Neuronal stem cell (in vitro differentiated cells): ENCODE measurements around the gene GYPA.

Experiments used
- DNase-seq: peaks from one replicate; pipeline ENCODE4 v3.0.0-alpha.2; 2013; ENCODE audit warnings: low spot score
- H2AFZ ChIP-seq: one replicate; pipeline ENCODE4 v1.6.1; 2013; ENCODE audit warnings: mild to moderate bottlenecking, low read length, inconsistent platforms
- H2AK5ac ChIP-seq: 2 replicates; pipeline ENCODE4 v1.6.1; 2013; ENCODE audit warnings: low read depth, mild to moderate bottlenecking, inconsistent platforms, low read length, moderate library complexity, mixed read lengths
- H2BK120ac ChIP-seq: 2 replicates; pipeline ENCODE4 v1.6.1; 2013; ENCODE audit warnings: low read depth, mild to moderate bottlenecking, inconsistent platforms, low read length, moderate library complexity, mixed read lengths
- H2BK12ac ChIP-seq: one replicate; pipeline ENCODE4 v1.6.1; 2013; ENCODE audit warnings: low read length, inconsistent platforms
- H2BK15ac ChIP-seq: 2 replicates; pipeline ENCODE4 v1.6.1; 2013; ENCODE audit warnings: mild to moderate bottlenecking, low read length, inconsistent platforms, mixed read lengths
- H2BK5ac ChIP-seq: one replicate; pipeline ENCODE4 v1.6.1; 2013; ENCODE audit warnings: inconsistent platforms, mild to moderate bottlenecking, low read length, moderate library complexity
- H3K14ac ChIP-seq: one replicate; pipeline ENCODE4 v1.6.1; 2013; ENCODE audit warnings: low read length, inconsistent platforms
- H3K18ac ChIP-seq: 2 replicates; pipeline ENCODE4 v1.6.1; 2013; ENCODE audit warnings: low read length, inconsistent platforms
- H3K23ac ChIP-seq: 2 replicates; pipeline ENCODE4 v1.6.1; 2013; ENCODE audit warnings: low read depth, mild to moderate bottlenecking, mixed read lengths, low read length, inconsistent platforms; ENCODE audit not compliant: poor library complexity
- H3K27ac ChIP-seq: replicated peaks from 3 replicates; pipeline ENCODE4 v1.5.1; 2013; ENCODE audit warnings: low read length, inconsistent platforms
- H3K27me3 ChIP-seq, 3 experiments: 2 replicates each; pipeline ENCODE4 v1.6.1; 2013; ENCODE audit warnings: low read length in 3 of 3, mild to moderate bottlenecking in 2 of 3, inconsistent platforms in 1 of 3, low read depth in 1 of 3, mixed read lengths in 1 of 3, moderate library complexity in 1 of 3; ENCODE audit not compliant: control insufficient read depth in 3 of 3, insufficient read depth in 3 of 3
- H3K36me3 ChIP-seq, 2 donors: replicated peaks in 1 of 2; 2 replicates each; pipeline ENCODE4 v1.6.1; 2013; ENCODE audit warnings: low read length in 2 of 2; ENCODE audit not compliant: control insufficient read depth in 2 of 2, insufficient read depth in 2 of 2
- H3K4ac ChIP-seq: 2 replicates; pipeline ENCODE4 v1.6.1; 2013; ENCODE audit warnings: inconsistent platforms, mild to moderate bottlenecking, low read length, moderate library complexity
- H3K4me1 ChIP-seq, 2 donors: 1 replicate in 1 of 2; 2 replicates in 1 of 2; pipeline ENCODE4 v1.6.1; 2013; ENCODE audit warnings: low read length in 2 of 2, low read depth in 1 of 2; ENCODE audit not compliant: control insufficient read depth in 2 of 2, insufficient read depth in 1 of 2
- H3K4me2 ChIP-seq: one replicate; pipeline ENCODE4 v1.6.1; 2013; ENCODE audit warnings: mild to moderate bottlenecking, low read length, inconsistent platforms; ENCODE audit not compliant: insufficient read depth, poor library complexity, severe bottlenecking
- H3K4me3 ChIP-seq, 2 donors: 2 replicates each; pipeline ENCODE4 v1.5.1; 2013; ENCODE audit warnings: low read length in 2 of 2, mild to moderate bottlenecking in 2 of 2, inconsistent platforms in 1 of 2, moderate library complexity in 1 of 2
- H3K79me1 ChIP-seq: one replicate; pipeline ENCODE4 v1.6.1; 2013; ENCODE audit warnings: low read depth, mild to moderate bottlenecking, inconsistent platforms, low read length, moderate library complexity
- H3K9ac ChIP-seq: one replicate; pipeline ENCODE4 v1.6.1; 2013; ENCODE audit warnings: mild to moderate bottlenecking, low read depth, low read length, inconsistent platforms; ENCODE audit not compliant: poor library complexity
- H3K9me3 ChIP-seq, 2 donors: replicated peaks in 1 of 2; 2 replicates each; pipeline versions ENCODE3 to v1.6.1; 2013; ENCODE audit warnings: low read length in 2 of 2, mild to moderate bottlenecking in 2 of 2, inconsistent platforms in 1 of 2, low read depth in 1 of 2, mixed read lengths in 1 of 2, moderate library complexity in 1 of 2; ENCODE audit not compliant: control insufficient read depth in 2 of 2, insufficient read depth in 1 of 2
- H4K8ac ChIP-seq: one replicate; pipeline ENCODE4 v1.6.1; 2013; ENCODE audit warnings: low read depth, mild to moderate bottlenecking, inconsistent platforms, low read length, moderate library complexity
- H4K91ac ChIP-seq: one replicate; pipeline ENCODE4 v1.6.1; 2013; ENCODE audit warnings: low read length, low read depth, mild to moderate bottlenecking, inconsistent platforms; ENCODE audit not compliant: poor library complexity
- WGBS, 2 donors: extraction: QIAGEN DNeasy Blood & Tissue Kit; methylation state at CpG; one replicate each; pipeline ENCODE4 v1.1.7; 2013; ENCODE audit warnings: missing lambda C conversion rate in 2 of 2, mixed read lengths in 1 of 2; ENCODE audit not compliant: insufficient read length in 2 of 2, insufficient replicate concordance in 1 of 2; ENCODE audit errors: extremely low coverage in 2 of 2; 5-methylcytosine and 5-hydroxymethylcytosine counted together

GYPA gene

GRCh38 chr4:144176476-144176875 is 36.0 kb upstream of the GYPA start:
- no peaks in the 10 kb centered on the region for H3K79me1 ChIP-seq
- H2BK15ac ChIP-seq, result no peak overlapping the region
- H2AFZ ChIP-seq, result no peak overlapping the region
- H3K23ac ChIP-seq, result no peak overlapping the region
- WGBS, 2 donors, result no CpG with 5 or more reads among the region's 1 CpG
- no peaks in the 10 kb centered on the region for H3K36me3 ChIP-seq
- H3K4me2 ChIP-seq, result no peak overlapping the region
- DNase-seq, result no peak
- no peak overlapping the region for H3K14ac ChIP-seq
- no peak overlapping the region for H2BK120ac ChIP-seq
- no peak overlapping the region for H2AK5ac ChIP-seq
- H3K9me3 ChIP-seq, result no peaks in the 10 kb centered on the region
- H3K4ac ChIP-seq, result no peak overlapping the region
- H3K18ac ChIP-seq, result no peak overlapping the region
- no peak overlapping the region for H2BK5ac ChIP-seq
- no peak overlapping the region for H3K9ac ChIP-seq
- H3K27me3 ChIP-seq, result no peaks in the 10 kb centered on the region
- H3K4me3 ChIP-seq, result no peak overlapping the region
- no peak overlapping the region for H2BK12ac ChIP-seq
- no peak overlapping the region for H4K8ac ChIP-seq
- H3K4me1 ChIP-seq, result peaks cover 4 to 13% of the 10 kb centered on the region in 2 donors
- H4K91ac ChIP-seq, result no peak overlapping the region
- H3K27ac ChIP-seq, result no peak overlapping the region

GRCh38 chr4:144174401-144175067 is 34.0 kb upstream of the GYPA start:
- H3K9me3 ChIP-seq, result no peaks in the 10 kb centered on the region
- no peak overlapping the region for H2BK120ac ChIP-seq
- no peaks in the 10 kb centered on the region for H3K79me1 ChIP-seq
- H3K9ac ChIP-seq, result no peak overlapping the region
- H3K27ac ChIP-seq, result no peak overlapping the region
- H2AK5ac ChIP-seq, result no peak overlapping the region
- no peak overlapping the region for H3K23ac ChIP-seq
- no peak overlapping the region for H2BK5ac ChIP-seq
- no peak overlapping the region for H3K4me2 ChIP-seq
- no peak overlapping the region for H3K18ac ChIP-seq
- no peaks in the 10 kb centered on the region for H3K36me3 ChIP-seq
- H3K14ac ChIP-seq, result no peak overlapping the region
- no peak overlapping the region for H3K4ac ChIP-seq
- H2BK15ac ChIP-seq, result no peak overlapping the region
- WGBS, 2 donors, result no CpG with 5 or more reads among the region's 5 CpGs
- no peaks in the 10 kb centered on the region for H3K27me3 ChIP-seq
- peak overlapping the region; percentile 55 for H2AFZ ChIP-seq
- H3K4me1 ChIP-seq, result peaks cover 2 to 9% of the 10 kb centered on the region in 2 donors
- no peak overlapping the region for H4K91ac ChIP-seq
- no peak overlapping the region for H4K8ac ChIP-seq
- H3K4me3 ChIP-seq, result no peak overlapping the region
- DNase-seq, result peak; percentile 52
- no peak overlapping the region for H2BK12ac ChIP-seq

DNA sequence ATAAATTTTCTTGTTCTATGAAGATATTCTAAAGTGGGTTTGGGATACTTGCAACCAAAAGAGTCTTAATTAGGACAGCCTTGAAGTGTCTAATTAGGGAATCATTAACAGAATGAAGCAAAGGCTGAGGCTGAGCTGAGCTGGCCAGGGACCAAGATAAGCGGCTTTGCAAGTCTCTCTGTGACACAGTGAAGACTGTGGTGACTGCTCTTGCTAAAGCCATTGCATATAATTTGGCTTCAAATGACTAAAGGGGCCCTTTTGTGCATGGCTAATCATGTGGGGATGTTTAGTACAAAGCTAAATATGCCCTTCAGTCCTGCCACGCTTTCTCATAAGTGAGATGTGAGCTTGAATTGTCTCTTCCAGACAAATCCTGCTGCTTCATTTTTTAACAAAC is 31.2 kb upstream of the GYPA start:
- no peak overlapping the region for H2BK5ac ChIP-seq
- H3K4me2 ChIP-seq, result no peak overlapping the region
- H4K91ac ChIP-seq, result no peak overlapping the region
- no peak overlapping the region for H4K8ac ChIP-seq
- no peak overlapping the region for H3K9ac ChIP-seq
- H2AK5ac ChIP-seq, result no peak overlapping the region
- H3K27ac ChIP-seq, result no peak overlapping the region
- no peak overlapping the region for H3K18ac ChIP-seq
- H3K4me3 ChIP-seq, result no peak overlapping the region
- H3K9me3 ChIP-seq, result no peaks in the 10 kb centered on the region
- no peak overlapping the region for H3K14ac ChIP-seq
- H3K4me1 ChIP-seq, result peaks cover 0 to 6% of the 10 kb centered on the region in 2 donors
- H3K27me3 ChIP-seq, result no peaks in the 10 kb centered on the region
- no peaks in the 10 kb centered on the region for H3K36me3 ChIP-seq
- no peak overlapping the region for H3K23ac ChIP-seq
- H2AFZ ChIP-seq, result peak overlapping the region; percentile 54
- no peak overlapping the region for H2BK12ac ChIP-seq
- WGBS, 2 donors, result no CpG with 5 or more reads among the region's 2 CpGs
- H2BK15ac ChIP-seq, result no peak overlapping the region
- DNase-seq, result no peak
- no peak overlapping the region for H3K4ac ChIP-seq
- no peak overlapping the region for H2BK120ac ChIP-seq
- H3K79me1 ChIP-seq, result no peaks in the 10 kb centered on the region

- Histone ChIP-seq H2AFZ (no peak overlapping the region), H4K8ac (no peak overlapping the region), H3K14ac (no peak overlapping the region), H3K4me2 (no peak overlapping the region), H2BK5ac (no peak overlapping the region), H3K4me1 (peaks cover 0 to 3% of the 10 kb centered on the region in 2 donors), H2BK15ac (no peak overlapping the region), H3K18ac (no peak overlapping the region), H3K4ac (no peak overlapping the region), H3K9me3 (no peaks in the 10 kb centered on the region), H3K9ac (no peak overlapping the region), H2AK5ac (no peak overlapping the region), H3K79me1 (no peaks in the 10 kb centered on the region), H4K91ac (no peak overlapping the region), H3K23ac (no peak overlapping the region), H3K36me3 (no peaks in the 10 kb centered on the region), H3K27ac (no peak overlapping the region), H2BK12ac (no peak overlapping the region), H2BK120ac (no peak overlapping the region), H3K4me3 (no peak overlapping the region), H3K27me3 (no peaks in the 10 kb centered on the region)
- DNase-seq, result no peak
- WGBS, 2 donors, result no CpG with 5 or more reads among the region's 3 CpGs
Measured at GRCh38 chr4:144169211-144169610, 28.7 kb upstream of the GYPA start.
